ENCODE results near the gene TIMM8A.
"Not testable (repeated sequence)": the region's sequence is repeated elsewhere in the genome, so short reads cannot be mapped to it uniquely, and the experiment has no call there.

TIMM8A gene

DNA sequence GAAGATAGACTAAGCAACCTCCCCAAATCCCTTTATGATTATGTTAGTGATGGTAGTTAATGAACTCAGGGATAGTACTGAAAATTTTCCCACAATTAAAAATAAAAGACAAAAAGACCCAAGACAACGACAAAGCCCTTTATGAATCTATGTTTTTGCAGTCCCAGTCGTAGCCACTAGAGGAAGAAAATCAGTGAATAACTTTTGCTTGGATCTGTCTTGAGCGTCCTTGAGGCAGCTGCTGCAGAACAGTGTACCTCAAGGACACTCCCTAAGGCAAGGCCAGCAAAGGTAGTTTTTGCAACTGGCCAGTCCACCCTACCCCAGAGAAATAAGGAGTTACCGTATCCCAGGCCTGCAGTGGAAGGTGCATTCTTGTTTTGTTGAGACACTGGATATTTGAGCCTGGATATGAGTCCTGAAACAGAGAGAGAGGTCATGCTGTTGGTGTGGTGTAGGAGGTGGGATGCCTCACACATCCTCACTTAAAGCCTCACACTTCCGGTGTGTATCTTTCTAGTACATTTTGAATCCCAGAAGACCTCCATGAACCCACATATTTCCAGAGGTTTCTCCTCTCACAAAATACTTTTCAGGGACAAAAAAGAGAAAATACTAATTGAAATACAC, 8.7 kb upstream of the TIMM8A start:
- no peak for DNase-seq

- DNase-seq = no peak
Observed at GRCh38 chrX:101349193-101349562, 636 bp upstream of the TIMM8A start.

DNA sequence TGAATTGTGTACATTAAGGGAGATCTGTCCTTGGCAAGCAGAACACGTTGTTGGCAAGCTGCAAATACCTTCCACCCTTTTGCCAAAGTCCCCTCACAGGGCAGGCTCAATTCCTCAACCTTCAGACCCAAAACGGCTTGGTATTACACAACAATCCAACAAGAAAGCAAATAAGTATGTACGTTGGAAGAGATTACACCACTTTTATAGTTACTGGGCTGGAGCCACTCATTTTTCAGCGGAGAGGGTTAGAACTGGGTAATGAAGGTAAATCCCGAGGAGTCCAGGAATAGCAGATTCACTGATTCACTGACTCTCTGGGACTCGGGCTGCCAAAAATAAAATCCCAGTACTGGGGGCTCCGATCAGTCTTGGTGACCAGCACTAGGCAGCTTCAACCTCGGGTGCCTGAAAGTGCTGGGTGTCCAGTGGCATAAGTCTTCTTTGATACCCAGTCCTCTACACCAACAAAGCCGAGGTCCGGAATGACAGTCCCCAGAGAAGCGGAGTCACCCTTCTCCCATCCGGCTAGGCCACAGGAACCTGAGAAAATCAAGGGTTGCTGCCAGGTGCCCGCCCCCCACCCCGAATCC, 587 bp downstream of the TIMM8A start:
- no peak for DNase-seq

- no peak for DNase-seq
Observed at GRCh38 chrX:101337776-101338271, 10.7 kb downstream of the TIMM8A start.

GRCh38 chrX:101334310-101334709, 14.2 kb downstream of the TIMM8A start:
- DNase-seq = not testable (repeated sequence)

DNA sequence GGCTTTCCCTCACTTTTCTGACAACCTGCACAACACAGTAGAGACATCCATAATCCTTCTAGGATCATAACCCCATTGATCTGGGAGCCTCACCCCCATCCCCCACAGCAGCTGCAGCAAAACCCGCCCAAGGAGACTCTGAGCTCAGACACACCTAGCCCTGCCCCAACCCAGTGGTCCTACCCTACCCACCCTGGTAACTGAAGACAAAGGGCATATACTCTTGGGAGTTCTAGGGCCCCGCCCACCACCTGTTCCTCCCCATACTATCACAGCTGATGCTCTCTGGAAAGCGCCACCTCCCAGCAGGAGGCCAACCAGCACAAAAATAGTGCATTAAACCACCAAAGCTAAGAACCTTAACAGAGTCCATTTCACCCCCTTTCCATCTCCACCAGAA, 21.9 kb downstream of the TIMM8A start:
- DNase-seq = not testable (repeated sequence)

GRCh38 chrX:101303790-101304189, 44.8 kb downstream of the TIMM8A start:
- DNase-seq = no peak
